Measurements from ENCODE around the gene MYO6. TPM values are rescaled to one million over a fixed set of nuclear protein-coding genes. Genes with fewer than 3 reads are reported as not detected.

MYO6 gene
- total and polyA plus RNA-seq, 2 of the 8 experiments (the other 6 are each of a cell fraction or from before 2014, with no cell fraction given), result 8.3 to 21.9 TPM

DNA sequence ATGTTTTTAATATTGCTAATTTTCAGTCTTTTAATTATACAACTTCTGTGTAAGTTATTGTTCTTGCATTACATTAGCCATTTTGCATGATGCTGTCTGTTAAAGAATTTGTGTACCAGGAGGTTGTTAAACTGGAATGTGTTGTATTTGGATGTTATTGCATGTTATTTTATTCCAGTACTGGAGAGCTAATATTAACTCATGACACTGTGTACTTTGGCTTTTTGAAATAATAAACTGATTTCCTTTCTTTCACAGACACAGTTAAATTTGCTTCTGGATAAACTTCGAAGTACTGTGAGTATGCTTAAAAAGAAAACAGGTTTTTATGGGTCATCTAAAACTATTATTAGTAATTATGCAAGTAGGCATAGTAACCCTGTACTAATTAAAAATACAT lies 121.3 kb downstream of the MYO6 start (continued):
- no peak for TF ChIP-seq ASH2L (IDR thresholded peaks at IDR 0.05; ENCODE audit: low read length)
- TF ChIP-seq, protein P1, sequence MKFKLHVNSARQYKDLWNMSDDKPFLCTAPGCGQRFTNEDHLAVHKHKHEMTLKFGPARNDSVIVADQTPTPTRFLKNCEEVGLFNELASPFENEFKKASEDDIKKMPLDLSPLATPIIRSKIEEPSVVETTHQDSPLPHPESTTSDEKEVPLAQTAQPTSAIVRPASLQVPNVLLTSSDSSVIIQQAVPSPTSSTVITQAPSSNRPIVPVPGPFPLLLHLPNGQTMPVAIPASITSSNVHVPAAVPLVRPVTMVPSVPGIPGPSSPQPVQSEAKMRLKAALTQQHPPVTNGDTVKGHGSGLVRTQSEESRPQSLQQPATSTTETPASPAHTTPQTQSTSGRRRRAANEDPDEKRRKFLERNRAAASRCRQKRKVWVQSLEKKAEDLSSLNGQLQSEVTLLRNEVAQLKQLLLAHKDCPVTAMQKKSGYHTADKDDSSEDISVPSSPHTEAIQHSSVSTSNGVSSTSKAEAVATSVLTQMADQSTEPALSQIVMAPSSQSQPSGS (IDR thresholded peaks at IDR 0.05; ENCODE audit: low read length), result no peak

Measured in H1 (cell line).